ENCODE data around the gene ZCCHC9.

The ZCCHC9 gene

DNA sequence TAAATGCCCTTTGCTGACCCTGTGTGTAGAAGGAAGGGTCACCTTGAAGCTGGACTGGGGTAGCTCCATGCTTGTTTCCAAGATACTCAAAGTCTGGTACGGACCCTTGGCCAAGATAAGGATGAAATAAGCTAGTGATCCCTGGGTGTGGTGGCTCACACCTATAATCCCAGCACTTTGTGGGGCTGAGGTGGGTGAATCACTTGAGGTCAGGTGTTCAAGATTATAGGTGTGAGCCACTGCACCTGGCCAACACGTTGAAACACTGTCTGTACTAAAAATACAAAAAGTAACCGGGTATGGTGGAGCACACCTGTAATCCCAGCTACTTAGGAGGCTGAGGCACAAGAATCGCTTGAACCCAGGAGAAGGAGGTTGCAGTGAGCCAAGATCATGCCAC, 59.3 kb downstream of the ZCCHC9 start:
- no peak for DNase-seq

DNA sequence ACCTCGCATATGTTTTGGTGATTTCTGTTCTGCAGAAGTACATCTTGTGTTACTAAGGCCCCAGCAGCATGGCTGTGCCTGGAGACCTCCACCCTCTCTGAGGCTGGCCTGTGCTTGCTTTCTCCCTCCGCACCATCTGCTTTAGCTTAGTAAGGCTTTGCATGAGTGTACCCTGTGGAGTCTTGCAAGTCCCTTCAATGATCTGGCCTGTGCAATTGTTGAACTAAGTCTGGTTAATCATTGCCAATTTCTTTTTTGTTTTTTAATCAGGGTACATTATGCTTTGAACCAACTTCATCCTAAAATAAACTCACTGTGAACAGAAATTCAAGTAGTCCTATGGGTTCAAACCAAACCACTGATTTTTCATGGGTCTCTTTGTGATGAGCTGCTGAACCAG, 60.2 kb downstream of the ZCCHC9 start:
- DNase-seq = no peak
